ENCODE measurements around the gene XIRP1. TPM values are rescaled to one million over a fixed set of nuclear protein-coding genes. Genes with fewer than 3 reads are reported as not detected.

The XIRP1 gene
- total RNA-seq, 1 experiment from 2014 or later: not detected

- Histone ChIP-seq H3K36me3 (ENCODE audit: control insufficient read depth in 1 of 2, insufficient read depth in 2 of 2, low read length in 2 of 2) (no peaks in the 10 kb centered on the region), H4K20me1 (ENCODE audit: insufficient read depth) (no peaks in the 10 kb centered on the region), H3K27ac (ENCODE audit: low read depth, low read length) (no peak overlapping the region), H3K79me2 (ENCODE audit: insufficient read depth, low read length) (no peaks in the 10 kb centered on the region), H2AFZ (ENCODE audit: low read depth, low read length, poor library complexity, severe bottlenecking) (no peak overlapping the region), H3K9me2 (ENCODE audit: insufficient read depth) (no peaks in the 10 kb centered on the region), H3K4me2 (ENCODE audit: low read length) (no peak overlapping the region), H3K4me3 (replicated peaks in 1 of 2; ENCODE audit: low read depth in 1 of 2, low read length in 2 of 2) (no peak overlapping the region), H3K9me3 (ENCODE audit: control insufficient read depth in 1 of 2, insufficient read depth in 1 of 2, low read depth in 1 of 2, low read length in 2 of 2) (no peaks in the 10 kb centered on the region), H3K27me3 (ENCODE audit: insufficient read depth, low read length) (no peaks in the 10 kb centered on the region), H3K4me1 (ENCODE audit: control insufficient read depth in 1 of 2, insufficient read depth in 2 of 2, low read length in 2 of 2) (peaks cover 0 to 21% of the 10 kb centered on the region in 2 experiments; a peak in 1 of 4 replicates), H3K9ac (ENCODE audit: low read length) (no peak overlapping the region)
- TF ChIP-seq CTCF (IDR thresholded peaks at IDR 0.05 in 2 of 3, conservative IDR thresholded peaks at IDR 0.05 in 1 of 3; ENCODE audit: borderline replicate concordance in 1 of 3, insufficient read depth in 1 of 3, low read depth in 2 of 3, low read length in 2 of 3) (peak; percentile 72 to 84 (median 72); a peak in 5 of 6 replicates), RAD21 (IDR thresholded peaks at IDR 0.05; ENCODE audit: low read depth) (peak; percentile 87), ELF1 (IDR thresholded peaks at IDR 0.05; ENCODE audit: borderline replicate concordance, low read depth) (no peak), YY1 (IDR thresholded peaks at IDR 0.05; ENCODE audit: extremely low read depth, insufficient replicate concordance, low read depth, low read length) (peak; percentile 36)
- ChIA-PET CTCF (interaction anchor here (1.2 to 6.9 kb wide), 5 partner anchors 12 to 188 kb away, joined by 5 to 112 read pairs (median 15); no protein-coding TSS in a partner anchor), POLR2A (interaction anchor here (0.7 kb wide), 1 partner anchor 98 kb away, joined by 3 read pairs; no protein-coding TSS in a partner anchor), RAD21 (ENCODE audit: low non-redundant PET in 1 of 2, low total read pairs in 2 of 2, uncharacterized antibody in 2 of 2, unreplicated experiment in 2 of 2) (interaction anchor here (2.5 to 3.5 kb wide), 2 partner anchors 98 to 99 kb away, joined by 21 to 23 read pairs; no protein-coding TSS in a partner anchor)
- intact Hi-C loops (cut with micrococcal nuclease): loop anchor here (1.0 to 5.0 kb wide), 3 partner anchors 98 to 307 kb away; no protein-coding TSS in a partner anchor
- BruUV-seq (replicated peaks): no TSS peak
- DNase-seq (ENCODE audit: low read depth, low spot score): peak; percentile 53
- peak; percentile 82 for ATAC-seq
Observed at GRCh38 chr3:39189959-39190269, 2.5 kb downstream of the XIRP1 start.

All from HCT116 (cell line).